Stimulated activated CD4-positive, alpha-beta T cell treated with anti-CD3 and anti-CD28 coated beads, Interleukin-12 subunit alpha, Interleukin-12 subunit beta, amount 100 ng/mL, for 4 hours (primary cell): ENCODE data around the gene KTI12.
"Not testable (repeated sequence)": the region's sequence is repeated elsewhere in the genome, so short reads cannot be mapped to it uniquely, and the experiment has no call there.

ENCODE experiments used
- DNase-seq: peaks from one replicate; pipeline ENCODE4 v3.0.0-alpha.2; 2020

The KTI12 gene

DNA sequence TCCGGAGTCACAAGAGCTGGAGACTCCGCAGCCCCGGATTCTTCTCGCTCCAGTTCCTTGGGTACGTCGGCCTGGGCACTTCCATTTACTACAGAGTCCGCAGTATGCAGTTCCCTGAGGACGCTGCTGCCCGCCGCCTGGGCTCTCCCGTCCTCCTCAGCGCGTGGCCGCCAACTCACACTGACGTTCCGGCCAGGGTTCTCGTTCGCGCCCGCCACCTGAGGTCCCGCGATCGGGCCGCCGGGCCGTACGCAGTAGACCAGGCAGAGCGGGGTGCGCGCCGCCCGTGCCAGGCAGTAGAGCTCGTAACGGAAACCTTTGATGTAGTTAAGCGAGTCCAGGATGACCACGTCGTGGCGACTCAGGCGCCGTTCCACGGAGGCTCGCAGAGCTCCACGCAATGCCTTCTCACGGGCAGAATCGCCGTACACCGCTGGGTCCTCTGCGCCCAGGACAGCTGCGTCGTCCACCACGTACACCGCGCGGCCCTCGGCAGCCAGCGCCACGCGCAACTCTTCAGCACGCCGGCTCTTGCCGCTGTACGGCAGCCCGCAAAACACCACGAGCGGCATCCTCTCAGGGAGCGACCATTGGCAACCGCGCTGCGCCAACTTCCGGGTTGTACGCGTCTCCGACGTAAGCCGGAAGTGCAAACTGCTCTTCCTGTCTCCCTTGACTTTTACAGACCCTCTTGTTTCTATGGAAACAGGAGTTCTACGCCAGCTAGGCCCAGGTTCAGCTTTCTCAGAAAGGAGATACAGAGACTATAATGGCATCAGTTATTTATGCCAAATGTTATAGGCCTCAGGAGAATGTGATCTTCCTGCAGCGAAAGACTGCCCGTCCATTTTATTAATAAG, at the start of gene KTI12:
KTI12 (minus strand) TSS at position 621 of the 860 bp plus-strand sequence; CDS start at position 572, 49 bp downstream.
- DNase-seq = peak; percentile 78

DNA sequence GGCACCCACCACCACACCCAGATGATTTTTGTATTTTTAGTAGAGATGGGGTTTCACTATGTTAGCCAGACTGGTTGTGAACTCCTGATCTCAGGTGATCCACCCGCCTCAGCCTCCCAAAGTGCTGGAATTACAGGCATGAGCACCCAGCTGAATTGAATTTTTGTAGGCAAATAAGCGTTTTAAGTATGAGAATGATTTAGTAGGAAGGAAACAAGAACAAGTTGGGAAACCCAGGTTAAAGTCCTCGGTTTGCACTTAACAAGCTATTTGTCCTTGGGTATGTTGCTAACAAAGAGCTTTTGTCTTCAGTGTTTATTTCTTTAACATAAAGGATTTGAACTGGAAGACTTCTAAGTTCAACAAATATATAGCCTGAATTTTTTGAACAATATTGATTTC, 46.4 kb upstream of the KTI12 start:
- DNase-seq = no peak

DNA sequence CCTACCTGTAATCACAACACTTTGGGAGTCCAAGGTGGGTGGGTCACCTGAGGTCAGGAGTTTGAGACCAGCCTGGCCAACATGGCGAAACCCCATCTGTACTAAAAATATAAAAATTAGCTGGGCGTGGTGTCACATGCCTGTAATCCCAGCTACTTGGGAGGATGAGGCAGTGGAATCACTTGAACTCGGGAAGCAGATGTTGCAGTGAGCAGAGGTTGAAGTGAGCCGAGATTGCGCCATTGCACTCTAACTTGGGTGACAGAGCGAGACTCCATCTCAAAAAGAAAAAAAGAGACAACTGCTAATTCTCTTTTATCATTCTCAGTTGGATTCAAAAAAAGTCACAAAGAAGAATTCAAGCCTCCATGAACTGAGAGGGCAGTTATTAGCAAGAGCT, 43.7 kb upstream of the KTI12 start:
- DNase-seq = not testable (repeated sequence)

GRCh38 chr1:52072291-52072690, 38.7 kb upstream of the KTI12 start:
- no peak for DNase-seq

DNA sequence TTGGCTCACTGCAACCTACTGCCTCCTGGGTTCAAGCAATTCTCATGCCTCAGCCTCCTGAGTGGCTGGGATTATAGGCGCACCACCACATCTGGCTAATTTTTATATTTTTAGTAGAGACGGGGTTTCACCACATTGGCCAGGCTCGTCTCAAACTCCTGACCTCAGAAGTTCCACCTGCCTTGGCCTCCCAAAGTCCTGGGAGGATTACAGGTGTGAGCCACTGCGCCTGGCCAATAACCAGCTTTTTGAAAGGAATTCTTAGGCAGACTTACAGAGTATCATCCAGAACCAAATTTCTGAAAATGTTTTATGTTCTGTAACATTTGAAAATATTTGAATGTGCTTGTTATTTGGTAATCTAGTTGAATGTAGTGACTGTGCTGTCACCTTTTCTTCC, 37.1 kb upstream of the KTI12 start:
- no peak for DNase-seq

DNA sequence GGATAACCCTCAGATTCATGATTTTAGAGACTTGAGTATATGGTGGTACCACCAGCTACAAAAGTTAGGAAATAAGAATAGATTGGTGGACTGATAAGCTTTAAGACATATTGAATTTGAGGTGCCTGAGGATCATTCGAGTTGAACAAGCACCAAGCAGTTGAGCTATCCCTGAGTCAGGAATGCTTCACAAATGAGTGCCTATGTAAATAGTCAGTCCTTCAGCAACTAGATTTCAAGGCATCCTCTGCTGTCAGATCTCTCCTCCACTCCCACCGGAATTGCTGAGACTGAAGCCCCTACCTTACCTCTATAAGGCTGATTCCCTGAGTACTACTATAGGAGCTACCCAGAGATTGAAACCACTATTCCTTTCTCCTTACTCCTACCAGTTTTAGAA, 29.6 kb upstream of the KTI12 start:
- DNase-seq = no peak

GRCh38 chr1:52060822-52061221, 27.2 kb upstream of the KTI12 start:
- no peak for DNase-seq

DNA sequence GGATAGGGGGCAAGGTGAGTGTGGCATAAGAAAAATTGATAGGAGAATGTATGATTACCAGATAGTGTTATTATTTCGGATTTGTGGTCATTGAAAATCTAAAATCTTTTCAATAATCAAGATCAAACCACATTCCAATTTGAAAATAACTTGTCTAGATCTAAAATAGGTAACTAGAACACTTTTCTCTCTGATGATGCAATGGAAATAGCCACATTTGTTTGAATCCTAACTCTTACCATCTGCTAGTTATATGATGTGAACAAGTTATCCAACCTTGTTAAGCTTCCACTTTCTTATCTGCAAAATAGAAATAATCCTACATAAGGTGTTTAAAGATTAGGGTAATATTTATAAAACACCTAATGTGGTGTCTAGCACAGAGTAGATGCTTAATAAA, 26.3 kb upstream of the KTI12 start:
- DNase-seq = no peak

DNA sequence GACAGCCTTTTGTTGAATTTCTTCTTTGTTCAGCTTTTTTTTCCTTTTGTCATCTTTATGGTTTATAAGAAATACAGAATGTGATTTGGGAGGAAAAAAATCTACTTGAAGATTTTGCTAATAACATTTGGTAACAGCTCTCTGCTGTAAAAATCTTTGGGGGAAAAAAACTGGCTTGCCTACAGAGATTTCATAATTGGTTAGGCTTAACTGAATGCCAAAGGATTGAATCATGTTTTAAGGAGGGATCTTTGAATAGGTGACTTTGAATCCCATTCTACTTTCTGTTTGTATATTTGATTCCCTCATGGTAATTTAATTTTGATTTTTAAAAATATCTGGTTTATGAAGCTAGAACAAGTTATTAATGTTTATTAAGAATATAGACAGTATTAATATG, 25.7 kb upstream of the KTI12 start:
- DNase-seq = no peak

- DNase-seq = no peak
Observed at GRCh38 chr1:52057876-52058415, 24.3 kb upstream of the KTI12 start.

DNA sequence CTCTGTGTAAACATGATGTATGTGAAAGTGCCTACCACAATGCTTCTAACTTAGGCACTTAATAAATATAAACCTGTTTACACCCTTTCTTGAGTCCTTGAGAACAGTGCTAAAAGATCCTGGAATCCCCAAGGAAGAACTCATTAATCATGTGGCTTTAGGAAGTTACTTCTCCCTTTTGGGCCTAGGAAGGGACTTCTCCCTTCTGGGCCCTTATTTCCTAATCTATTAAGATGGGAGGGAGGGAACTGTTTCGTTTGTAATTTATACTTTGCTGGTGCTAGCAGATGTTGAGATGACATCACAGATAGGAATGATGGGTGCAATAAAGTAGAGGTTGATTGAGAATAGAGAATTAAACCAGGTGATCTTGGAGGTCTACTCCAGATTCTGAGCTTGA, 23.6 kb upstream of the KTI12 start:
- DNase-seq = no peak

DNA sequence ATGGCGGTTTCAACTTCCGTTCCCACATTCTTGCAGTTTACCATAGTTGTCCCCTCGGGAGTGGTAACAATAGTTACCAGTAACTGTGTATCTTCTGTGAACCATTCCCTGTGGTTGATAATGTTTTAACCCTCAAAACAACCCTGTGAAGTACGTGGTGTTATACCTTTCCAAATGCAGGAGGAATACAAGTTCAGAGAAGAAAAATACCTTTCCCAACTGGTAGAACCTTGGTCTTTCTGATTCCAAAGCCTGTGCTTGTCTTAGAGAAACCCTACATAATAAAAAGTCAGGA, 23.3 kb upstream of the KTI12 start:
- no peak for DNase-seq

DNA sequence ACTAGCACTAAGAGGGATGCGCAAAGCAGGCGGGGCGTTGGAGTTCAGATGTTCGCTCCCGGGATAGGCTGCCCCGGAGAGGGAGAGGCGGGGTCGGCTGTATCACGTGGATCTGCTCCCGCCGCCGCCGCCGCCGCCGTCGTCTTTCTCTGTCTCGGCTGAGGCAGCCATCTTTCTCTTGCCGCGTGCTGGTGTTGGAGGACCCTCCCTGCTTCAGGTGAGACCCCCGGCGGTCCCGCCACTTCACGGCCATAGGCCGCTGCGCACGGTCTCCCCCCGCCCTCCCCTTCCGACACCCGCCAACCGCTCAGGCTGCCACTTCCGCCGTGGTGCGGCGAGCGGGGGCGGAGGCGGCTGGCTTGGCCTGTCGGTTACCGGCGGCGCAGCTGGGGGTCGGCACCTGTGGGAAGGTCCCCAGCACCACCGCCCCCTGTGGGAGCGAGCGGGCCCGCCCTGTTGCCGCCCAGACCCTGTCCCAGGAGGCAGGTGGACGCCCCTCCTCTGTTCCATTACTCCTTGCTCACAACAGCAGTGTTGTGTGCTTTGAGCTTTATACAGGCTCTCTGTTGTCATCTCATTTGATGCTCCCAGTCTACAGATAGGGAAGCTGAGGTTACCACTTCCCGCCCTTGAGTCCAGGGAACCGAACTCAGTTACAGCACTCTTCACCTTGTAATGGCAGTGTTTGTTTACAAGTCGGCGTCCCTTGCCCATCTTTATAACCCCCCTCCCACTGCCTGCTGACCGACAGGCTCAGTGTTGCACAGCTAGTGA, 22.7 kb upstream of the KTI12 start, which contains the start of gene BTF3L4:
BTF3L4 (plus strand) TSS at position 133 of the 774 bp plus-strand sequence. CDS start 3,553 bp downstream, outside the sequence.
- peak; percentile 91 for DNase-seq

GRCh38 chr1:52055866-52056162, 22.2 kb upstream of the KTI12 start:
- no peak for DNase-seq

GRCh38 chr1:52055066-52055865, 21.7 kb upstream of the KTI12 start, which contains the start of gene TXNDC12:
TSS of gene TXNDC12 (minus strand) at chr1:52055191. CDS start at chr1:52055096, 95 bp downstream.
- peak; percentile 57 for DNase-seq

DNA sequence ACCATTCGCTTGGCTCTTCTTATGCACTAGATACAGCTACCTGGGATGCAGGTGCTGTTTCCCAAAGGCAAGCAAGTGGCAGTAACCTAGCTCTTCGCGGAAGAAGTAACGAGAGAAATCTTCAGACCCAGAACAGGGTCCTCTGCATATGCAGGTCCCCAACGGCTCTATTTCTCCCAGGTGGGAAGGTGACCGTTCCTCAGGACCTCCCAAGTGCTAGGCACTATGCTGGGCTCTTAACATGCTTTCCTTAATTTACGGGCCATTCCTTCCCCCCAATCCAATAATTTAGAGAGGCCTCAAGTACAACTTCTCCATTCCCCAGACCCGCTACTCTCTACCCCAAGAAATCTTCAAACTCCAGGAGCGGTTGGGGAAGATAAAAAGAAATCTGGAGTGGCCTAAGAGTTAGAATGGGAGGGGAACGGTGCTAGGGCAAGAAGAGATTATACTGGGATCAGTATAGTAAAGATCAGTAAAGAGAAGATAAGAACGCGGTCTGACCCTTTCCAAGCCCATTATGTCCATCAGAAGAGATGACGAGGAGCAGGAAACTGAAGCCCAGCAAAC, 21.0 kb upstream of the KTI12 start:
- no peak for DNase-seq

- no peak for DNase-seq
Observed at GRCh38 chr1:52053862-52054261, 20.3 kb upstream of the KTI12 start.

- DNase-seq = not testable (repeated sequence)
Observed at GRCh38 chr1:52049337-52049736, 15.7 kb upstream of the KTI12 start.

DNA sequence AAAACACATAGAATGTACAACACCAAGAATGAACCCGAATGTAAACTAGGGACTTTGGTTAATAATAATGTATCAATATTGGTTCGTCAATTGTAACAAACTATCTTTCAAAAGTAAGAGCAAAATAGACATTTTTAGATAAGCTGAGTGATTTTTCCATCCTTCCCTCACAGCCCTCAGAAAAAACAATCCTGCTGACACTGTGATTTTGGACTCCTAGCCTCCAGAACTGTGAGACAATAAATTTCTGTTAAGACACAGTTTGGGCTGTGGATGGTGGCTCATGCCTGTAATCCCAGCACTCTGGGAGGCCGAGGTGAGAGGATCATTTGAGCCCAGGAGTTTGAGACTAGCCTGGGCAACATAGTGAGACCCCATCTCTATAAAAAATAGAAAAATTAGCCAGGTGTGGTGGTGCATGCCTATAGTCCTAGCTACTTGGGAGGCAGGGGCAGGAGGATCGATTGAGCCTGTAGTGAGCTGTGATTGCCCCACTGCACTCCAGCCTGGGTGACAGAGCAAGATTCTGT, 12.1 kb upstream of the KTI12 start:
- DNase-seq = not testable (repeated sequence)

- no peak for DNase-seq
Observed at GRCh38 chr1:52045236-52045635, 11.6 kb upstream of the KTI12 start.

- DNase-seq = no peak
Observed at GRCh38 chr1:52041551-52042185, 8.1 kb upstream of the KTI12 start.

DNA sequence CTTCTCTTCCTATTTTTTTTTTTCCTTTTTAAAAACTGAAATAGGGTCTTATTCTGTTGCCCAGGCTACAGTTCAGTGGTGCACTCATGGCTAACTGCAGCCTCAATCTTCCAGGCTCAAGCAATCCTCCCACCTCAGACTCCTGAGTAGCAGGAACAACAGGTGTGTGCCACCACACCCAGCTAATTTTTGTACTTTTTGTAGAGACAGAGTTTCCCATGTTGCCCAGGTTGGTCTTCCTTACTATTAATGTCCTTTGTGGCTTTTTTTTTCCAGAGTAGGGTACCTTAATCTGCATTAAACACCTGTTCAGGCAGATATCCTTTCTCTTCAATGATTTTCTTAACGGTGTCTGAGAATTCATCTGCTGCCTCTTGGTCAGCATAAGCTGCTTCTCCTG, 4.3 kb upstream of the KTI12 start:
- no peak for DNase-seq
